HL-60/S4 treated with retinoic acid at 250 ng/mL for 4 days and 3 days (cell line): Measurements from ENCODE around the gene SPATA25.
"Not testable (repeated sequence)": the region's sequence is repeated elsewhere in the genome, so short reads cannot be mapped to it uniquely, and the experiment has no call there.

Source experiments
- in situ Hi-C: fragments of 300-500 bp; cut with MboI; formaldehyde crosslinking; loops from 2 replicates; pipeline ENCODE4 v1.7.0; 2022; ENCODE audit warnings: low sequenced_read_pairs

SPATA25 gene

GRCh38 chr20:45887346-45887715 is at the start of gene SPATA25:
Gene SPATA25, minus strand, starts transcription at chr20:45887622. Its CDS starts 32 bp downstream, at chr20:45887590.
- in situ Hi-C loops = no loop called here

- in situ Hi-C loops = no loop called here
These were observed 48.1 kb upstream of the SPATA25 start for GRCh38 chr20:45935416-45936046.

GRCh38 chr20:45934586-45935415 is 47.4 kb upstream of the SPATA25 start, which contains the start of gene PCIF1:
Gene PCIF1, plus strand, starts transcription at chr20:45934683. Its CDS starts 4,317 bp downstream, at chr20:45939000.
- in situ Hi-C loops = no loop called here

GRCh38 chr20:45934046-45934585 is 46.7 kb upstream of the SPATA25 start:
- in situ Hi-C loops = no loop called here

GRCh38 chr20:45933266-45934045 is 46.0 kb upstream of the SPATA25 start:
- in situ Hi-C loops = no loop called here

GRCh38 chr20:45931680-45932079 is 44.3 kb upstream of the SPATA25 start:
- in situ Hi-C loops = not testable (repeated sequence)

- in situ Hi-C loops = no loop called here
These were observed 39.9 kb upstream of the SPATA25 start for GRCh38 chr20:45927071-45927878.

- in situ Hi-C loops = no loop called here
These were observed 39.3 kb upstream of the SPATA25 start for GRCh38 chr20:45926731-45927070.

GRCh38 chr20:45925821-45926506 is 38.5 kb upstream of the SPATA25 start:
- in situ Hi-C loops = no loop called here

- in situ Hi-C loops = no loop called here
These were observed 37.2 kb upstream of the SPATA25 start for GRCh38 chr20:45924391-45925261.

GRCh38 chr20:45921337-45922189 is 34.1 kb upstream of the SPATA25 start:
- in situ Hi-C loops = no loop called here

GRCh38 chr20:45920462-45921336 is 33.3 kb upstream of the SPATA25 start:
- in situ Hi-C loops = no loop called here

- in situ Hi-C loops = no loop called here
These were observed 32.3 kb upstream of the SPATA25 start for GRCh38 chr20:45919542-45920399.

GRCh38 chr20:45918779-45919537 is 31.5 kb upstream of the SPATA25 start:
- in situ Hi-C loops = no loop called here

- in situ Hi-C loops = no loop called here
These were observed 30.8 kb upstream of the SPATA25 start for GRCh38 chr20:45918182-45918737.
